ENCODE measurements around the gene HSPA6. TPM values are rescaled to one million over a fixed set of nuclear protein-coding genes. Genes with fewer than 3 reads are reported as not detected.
"Not testable (repeated sequence)": the region's sequence is repeated elsewhere in the genome, so short reads cannot be mapped to it uniquely, and the experiment has no call there.

HSPA6 gene
- total RNA-seq = 0.17 and 0.25 TPM in 2 replicates

DNA sequence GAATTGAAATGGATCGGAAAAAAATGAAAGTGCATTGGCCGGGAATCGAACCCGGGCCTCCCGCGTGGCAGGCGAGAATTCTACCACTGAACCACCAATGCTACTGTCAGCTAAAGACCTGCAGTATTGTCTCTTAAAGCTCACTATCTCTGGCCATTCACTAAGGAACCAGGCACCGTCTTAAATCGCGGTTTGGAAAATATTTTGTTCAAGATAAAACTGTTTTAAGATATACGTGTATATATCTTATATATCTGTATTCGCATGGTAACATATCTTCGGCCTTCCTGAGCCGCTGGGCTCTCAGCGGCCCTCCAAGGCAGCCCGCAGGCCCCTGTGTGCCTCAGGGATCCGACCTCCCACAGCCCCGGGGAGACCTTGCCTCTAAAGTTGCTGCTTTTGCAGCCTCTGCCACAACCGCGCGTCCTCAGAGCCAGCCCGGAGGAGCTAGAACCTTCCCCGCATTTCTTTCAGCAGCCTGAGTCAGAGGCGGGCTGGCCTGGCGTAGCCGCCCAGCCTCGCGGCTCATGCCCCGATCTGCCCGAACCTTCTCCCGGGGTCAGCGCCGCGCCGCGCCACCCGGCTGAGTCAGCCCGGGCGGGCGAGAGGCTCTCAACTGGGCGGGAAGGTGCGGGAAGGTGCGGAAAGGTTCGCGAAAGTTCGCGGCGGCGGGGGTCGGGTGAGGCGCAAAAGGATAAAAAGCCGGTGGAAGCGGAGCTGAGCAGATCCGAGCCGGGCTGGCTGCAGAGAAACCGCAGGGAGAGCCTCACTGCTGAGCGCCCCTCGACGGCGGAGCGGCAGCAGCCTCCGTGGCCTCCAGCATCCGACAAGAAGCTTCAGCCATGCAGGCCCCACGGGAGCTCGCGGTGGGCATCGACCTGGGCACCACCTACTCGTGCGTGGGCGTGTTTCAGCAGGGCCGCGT is at the start of gene HSPA6:
TSS of gene HSPA6 (plus strand) at position 724 of the 925 bp plus-strand sequence. CDS start at position 843, 119 bp downstream.
- DNase-seq (ENCODE audit: low read depth) = peak; percentile 65

DNA sequence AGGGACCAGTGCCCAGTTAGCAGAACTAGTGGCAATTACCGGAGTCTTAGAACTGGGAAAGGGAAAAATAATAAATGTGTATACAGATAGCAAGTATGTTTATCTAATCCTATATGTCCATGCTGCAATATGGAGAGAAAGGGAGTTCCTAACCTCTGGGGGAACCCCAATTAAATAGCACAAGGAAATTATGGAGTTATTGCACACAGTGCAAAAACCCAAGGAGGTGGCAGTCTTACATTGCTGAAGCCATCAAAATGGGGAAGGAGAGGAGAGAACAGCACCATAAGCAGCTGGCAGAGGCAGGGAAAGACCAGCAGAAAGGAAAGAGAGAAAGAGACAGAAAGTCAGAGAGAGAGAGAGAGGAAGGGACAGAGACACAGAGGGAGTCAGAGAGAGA is 46.6 kb upstream of the HSPA6 start:
- not testable (repeated sequence) for DNase-seq (ENCODE audit: low read depth)

DNA sequence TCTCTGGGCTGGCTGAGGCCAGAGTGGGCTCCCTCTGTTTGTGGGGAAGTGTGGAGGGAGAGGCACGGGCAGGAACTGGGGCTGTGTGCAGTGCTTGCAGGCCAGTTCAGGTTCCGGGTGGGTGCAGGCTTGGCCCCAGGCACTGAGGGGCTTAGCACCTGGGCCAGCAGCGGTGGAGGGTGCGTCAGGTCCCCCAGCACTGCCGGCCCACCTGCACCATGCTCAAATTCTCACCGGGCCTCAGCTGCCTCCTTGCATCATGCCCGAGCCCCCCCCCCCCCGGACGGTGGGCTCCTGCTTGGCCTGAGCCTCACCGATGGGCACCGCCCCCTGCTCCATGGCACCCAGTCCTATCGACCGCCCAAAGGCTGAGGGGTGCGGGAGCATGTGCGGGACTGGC is 45.4 kb upstream of the HSPA6 start:
- DNase-seq (ENCODE audit: low read depth) = no peak

DNA sequence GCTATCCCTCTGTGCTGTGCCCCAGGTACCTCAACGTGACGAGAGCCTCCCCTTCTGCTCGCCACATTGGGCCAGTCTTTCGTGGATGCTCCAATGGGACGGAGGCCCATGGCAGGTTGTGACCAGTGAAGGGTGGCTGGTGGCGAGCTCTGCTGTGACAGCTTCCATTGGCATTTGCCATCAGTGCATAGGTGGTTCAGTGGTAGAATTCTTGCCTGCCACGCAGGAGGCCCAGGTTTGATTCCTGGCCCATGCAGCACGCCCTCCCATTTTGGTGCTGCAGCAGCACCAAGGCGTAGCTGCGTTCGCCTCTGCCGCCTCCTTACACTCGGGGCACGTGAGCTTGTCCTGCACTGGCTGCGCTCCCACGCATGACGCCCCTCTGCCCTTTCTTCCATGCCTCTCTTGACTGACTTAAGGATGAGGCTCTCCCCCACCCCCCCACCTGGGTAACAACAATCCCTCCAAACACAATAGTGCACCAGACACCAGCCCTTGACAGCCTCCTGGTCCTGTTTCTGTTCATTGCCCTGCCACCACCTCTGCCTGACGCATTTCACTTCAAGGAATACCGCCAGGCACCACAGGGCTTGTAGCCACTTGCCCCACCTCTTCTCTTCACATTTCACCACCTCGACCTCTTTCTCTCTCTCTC is 43.8 kb upstream of the HSPA6 start:
- DNase-seq (ENCODE audit: low read depth) = no peak

DNA sequence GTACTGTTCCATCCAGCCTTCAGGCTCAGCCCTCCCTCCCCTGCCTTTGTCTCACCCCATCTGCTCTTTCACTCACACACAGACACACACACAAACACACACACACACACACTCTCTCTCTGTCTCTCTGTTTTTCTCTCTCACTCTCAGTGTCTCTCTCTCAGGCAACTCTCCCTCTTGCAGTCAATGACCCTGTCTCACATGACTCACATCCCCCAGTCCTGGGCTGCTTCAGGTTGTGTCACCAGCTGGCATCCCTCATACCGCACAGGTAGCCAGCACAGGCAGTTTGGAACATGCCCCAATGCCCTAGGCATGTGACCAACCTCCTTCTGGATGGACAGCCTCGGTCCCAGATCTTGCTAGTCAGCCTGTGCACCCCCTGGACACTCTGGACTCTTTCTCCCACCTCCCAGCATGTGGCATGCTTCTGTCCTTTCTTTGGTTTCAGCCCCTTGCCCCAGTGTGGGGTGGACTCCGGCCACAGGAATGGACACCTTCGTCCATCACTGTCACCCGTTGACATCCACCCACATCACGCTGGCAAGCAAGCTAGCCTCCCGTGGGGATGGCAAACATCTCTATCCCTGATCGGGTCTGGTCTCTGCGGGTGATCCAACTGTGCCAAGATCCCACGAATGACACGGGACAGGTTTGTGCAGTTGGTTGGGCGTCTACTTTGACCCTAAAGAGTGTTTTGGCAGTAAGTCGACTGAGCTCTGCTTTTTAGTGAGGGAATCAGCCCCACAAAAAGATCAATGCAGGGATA is 42.5 kb upstream of the HSPA6 start:
- DNase-seq (ENCODE audit: low read depth) = peak; percentile 2

DNA sequence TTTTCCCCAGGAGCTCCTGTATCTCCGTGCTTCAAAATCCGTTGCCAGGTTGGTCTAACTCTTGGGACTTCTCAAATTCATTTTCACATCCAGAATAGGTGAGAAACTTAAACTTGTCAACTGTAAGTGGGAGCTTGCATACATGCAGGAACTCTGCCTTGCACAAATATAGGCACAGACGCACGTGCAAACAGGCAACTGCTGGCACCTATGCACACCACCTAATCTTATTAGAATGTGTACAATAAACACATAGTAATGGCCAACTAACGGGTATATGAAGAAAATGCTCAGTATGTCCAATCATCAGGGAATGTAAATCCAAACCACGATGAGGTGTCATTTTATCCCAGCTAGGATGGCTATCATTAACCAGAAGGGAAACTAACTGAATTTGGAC is 41.7 kb upstream of the HSPA6 start:
- no peak for DNase-seq (ENCODE audit: low read depth)

DNA sequence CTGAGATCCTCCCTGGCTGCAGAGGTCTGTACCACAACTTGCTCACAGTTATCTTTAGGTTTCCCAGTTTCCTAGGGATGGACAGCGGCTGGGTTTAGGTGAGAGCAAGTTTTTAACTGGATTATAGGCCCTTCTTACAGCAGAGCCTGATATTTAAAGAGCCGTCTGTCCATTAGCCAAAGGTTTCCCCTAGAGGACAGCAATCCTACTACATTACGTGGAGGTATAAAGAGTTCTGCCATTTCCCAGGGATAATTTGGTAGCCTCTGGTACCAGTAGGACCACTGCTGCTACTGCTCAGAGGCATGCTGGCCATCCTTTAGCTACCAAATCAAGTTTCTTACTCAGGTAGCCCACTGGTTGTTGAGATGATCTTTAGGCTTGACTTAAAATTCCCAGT is 41.0 kb upstream of the HSPA6 start:
- DNase-seq (ENCODE audit: low read depth) = no peak

DNA sequence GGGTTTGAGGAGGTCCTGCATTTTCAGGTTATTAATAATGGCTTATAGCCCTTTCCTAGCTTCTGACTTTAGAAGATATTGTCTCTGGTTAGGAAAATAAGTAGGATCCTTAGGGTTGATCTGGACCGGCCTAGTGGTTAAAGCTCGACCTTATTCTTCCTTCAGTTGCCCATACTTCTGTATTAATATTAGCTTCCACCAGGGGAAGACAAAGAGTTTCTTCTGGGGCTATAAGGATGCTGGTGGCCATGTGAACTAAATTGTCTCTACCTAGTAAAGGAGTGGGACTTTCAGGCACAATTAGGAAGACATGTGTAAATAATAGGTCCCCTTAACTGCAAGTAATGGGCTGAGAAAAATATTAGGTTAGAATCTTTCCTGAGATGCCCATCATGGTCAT is 39.7 kb upstream of the HSPA6 start:
- no peak for DNase-seq (ENCODE audit: low read depth)

DNA sequence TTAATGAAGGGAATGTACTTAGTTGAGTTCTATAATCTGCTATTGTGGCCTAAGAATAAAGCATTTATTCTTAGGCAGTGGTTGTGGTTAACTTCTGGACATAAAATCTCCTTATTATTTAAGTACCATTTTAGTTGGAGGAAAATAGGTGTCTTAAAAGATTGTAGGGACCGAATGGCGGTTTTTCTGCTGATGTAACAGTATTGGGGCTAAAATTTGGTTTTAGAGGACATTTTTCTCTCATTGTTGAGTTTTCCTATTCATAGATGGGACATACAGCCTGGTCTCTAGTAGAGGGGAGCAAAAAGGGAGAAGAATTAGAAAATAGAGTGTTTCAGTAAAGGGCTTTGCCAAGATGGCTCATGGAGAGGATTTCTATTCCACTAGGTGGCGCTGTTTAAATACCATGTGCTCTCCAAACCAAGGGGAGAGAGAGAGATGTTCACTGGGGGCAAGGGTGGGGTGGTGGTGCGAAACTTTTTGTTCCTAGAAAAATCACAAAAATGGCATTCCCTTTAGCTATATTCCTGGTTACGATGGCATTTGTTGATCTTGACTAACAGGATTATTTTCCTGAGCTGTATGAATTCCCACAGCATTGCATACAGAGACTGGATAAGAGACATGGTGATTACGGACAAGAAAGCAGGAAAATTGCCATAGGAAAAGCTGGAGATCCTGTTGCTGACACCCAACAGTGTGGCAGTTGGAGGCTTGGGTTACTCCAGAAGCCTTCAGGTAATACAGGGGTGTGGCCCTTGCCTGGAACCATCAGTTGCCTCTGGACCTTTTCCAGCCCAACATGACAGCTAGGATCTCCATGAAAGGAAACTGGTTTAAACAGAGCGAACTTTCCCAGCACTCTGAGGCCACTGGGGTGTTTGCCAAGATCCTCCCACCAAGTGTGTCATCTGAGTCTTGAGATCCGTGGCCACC is 37.3 kb upstream of the HSPA6 start:
- DNase-seq (ENCODE audit: low read depth) = peak; percentile 64

DNA sequence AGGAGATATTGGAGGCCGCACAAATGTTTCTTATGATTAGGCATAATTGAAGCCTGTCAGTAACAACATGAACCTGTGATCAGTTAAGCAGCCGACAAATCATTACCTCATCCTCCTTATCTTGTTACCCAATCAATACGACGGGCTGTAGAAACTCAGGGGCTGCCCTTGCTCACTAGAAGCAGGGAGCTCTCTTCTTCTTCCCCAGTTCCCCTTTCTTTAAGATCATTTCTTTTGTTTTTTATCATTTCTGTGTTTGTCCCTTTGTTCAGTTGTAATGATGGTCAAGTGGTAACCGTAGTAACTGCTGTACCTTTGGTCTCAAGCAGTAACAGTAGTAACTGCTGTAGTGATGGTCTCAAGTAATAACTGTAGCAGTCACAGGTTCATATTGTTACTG is 32.9 kb upstream of the HSPA6 start:
- DNase-seq (ENCODE audit: low read depth) = no peak

DNA sequence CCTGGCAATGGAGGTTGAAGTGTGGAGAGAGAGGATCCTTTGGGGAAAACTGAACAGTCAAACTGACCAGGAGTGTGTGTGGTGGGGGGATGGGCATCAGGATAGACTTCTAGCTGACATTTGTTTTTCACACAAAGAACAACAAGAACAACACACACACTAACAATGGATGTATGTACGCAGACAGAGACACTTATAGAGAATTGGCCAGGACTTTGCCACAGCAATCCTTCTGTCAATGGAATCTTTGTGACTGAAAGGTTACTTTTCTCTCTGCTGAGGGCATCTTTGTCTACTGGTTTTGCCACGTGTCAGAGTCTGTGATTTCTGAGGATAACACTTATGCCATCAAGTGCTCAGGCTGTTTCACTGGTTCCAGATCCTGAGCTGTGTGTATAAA is 31.5 kb upstream of the HSPA6 start:
- DNase-seq (ENCODE audit: low read depth) = no peak

DNA sequence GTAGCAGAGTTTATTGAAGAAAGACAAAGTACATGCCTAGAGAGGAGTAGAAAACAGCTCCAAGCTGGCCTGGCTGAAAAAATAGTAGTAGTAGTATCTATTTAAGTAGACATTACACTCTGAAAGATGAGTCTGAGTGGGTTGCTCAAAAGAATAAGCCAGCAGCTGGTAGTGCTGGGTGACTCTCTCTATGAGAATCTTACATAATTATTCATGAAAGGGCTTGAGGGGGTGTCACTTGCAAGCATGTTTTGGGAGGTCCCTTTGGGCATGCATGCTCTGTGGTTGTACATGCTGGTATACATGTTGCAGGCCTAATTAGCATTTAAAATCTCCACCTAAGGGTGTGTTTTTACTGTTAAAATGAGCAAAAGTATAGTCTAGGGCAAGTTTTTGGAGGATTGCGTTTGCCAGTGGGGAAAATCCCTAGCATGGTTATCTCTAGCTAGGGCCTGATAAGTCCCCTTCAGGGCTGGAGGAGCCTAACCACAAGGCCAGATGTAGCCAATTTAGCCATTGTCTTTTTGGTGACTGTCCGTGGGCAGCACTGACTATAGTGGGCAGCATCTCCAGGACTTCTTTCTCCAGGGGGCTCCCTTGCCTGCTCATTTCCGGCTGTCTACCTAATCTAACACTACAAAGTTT is 30.1 kb upstream of the HSPA6 start:
- no peak for DNase-seq (ENCODE audit: low read depth)

DNA sequence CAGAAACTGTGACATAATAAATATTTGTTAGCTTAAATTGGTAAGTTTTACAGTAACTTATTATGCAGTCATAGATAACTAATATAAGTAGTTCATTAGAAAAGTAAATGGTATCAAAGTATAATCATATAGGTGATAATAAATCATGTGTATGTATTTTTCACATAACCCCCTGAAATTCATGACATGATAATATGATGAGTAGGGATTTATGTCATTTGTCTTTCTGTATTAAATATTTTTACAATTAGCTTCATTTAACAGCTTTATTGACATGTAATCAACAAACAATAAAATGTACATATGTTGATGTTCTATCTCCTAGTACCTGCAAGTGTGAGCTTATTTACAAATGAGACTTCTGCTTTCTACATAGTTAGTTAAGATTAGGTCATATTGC is 28.9 kb upstream of the HSPA6 start:
- no peak for DNase-seq (ENCODE audit: low read depth)

DNA sequence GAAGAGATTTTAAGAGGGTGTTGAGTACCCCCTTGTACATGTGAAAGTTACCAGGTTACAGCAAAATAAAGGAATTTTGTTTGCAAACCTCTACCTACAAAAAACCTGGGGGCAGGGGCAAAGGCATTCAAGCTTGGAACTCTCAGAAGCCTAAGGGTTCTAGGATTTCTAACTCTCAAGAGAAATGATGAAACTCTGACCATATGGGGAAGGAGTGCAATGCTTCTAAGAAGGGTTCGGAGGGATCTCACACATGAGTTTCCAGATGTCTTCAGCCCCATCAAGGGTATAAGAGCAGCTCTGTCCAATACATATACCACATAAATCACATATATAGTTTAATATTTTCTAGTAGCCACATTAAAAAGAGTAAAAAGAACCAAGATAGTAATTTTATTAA is 26.4 kb upstream of the HSPA6 start:
- DNase-seq (ENCODE audit: low read depth) = no peak

DNA sequence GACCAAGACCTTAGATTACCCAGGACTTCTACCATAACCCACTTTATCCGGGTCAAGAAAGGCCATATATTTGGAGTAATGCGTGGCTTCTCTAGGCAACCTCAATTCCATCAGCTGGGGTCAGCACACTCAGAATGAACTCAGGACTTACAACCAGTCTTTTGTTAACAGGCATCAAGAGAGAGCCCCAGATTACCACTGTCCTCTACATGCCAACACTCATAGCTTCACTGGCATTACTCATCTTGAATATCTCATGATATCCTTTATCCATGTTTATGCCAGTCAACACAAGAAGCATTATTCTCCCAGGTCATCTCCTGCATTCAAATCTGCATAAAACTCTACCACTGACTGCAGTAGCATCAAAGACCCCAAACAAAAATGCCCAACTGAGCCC is 25.7 kb upstream of the HSPA6 start:
- no peak for DNase-seq (ENCODE audit: low read depth)

DNA sequence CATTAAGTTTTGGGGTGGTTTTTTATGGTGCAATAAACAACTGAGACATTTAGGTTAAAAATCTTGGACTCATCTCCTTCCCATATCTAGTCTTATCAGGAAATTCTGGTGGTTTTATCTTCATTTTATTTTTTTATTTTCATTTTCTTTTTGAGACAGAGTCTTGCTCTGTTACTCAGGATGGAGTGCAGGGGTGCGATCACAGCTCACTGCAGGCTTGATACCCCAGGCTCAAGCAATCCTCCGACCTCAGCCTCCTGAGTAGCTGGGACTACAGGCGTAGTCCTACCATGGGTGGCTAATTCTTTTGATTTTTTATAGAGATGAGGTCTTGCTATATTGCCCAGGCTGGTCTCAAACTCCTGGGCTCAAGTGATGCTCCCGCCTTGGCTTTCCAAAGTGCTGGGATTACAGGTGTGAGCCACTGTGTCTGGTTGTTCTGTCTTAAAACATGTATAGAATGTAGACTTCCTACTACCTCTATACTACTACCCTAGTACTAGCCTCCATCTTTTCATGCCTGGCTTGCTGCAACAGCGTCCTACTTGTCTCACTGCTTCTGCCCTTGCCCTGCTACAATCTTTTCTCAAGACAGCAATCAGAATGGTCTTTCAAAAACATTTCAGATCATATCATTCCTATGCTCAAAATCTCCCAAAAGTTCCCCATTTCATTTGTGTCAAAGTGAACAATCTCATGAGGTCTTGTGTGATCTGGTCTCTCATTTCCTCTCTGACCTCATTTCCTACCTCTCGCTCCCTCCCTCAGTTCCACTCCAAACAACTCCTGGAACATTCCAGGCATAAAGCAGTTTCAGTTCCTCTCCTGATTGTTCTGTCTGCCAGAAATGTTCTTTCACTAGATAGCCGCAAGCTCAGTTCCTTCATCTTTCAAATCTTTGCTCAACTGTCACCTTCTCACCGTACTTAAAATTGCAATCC is 25.0 kb upstream of the HSPA6 start:
- no peak for DNase-seq (ENCODE audit: low read depth)

DNA sequence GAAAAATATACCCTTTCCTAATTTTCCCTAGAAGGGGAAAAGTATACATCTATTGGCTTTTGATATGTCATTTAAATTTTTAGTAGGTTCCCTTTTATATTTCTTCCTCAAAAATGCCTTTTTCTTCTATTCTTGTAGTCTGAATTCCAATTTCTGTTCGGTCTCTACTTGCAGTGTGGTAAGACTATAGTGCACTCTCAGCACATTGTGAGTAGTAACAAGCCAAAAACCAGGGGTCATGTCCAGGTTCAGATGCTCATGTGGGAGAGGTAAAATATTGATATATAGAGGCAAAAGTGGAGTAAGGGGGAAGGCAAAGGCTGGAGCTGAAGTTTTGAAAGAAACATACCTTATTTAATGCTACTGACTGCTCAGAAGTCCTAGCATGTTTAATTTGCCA is 23.1 kb upstream of the HSPA6 start:
- no peak for DNase-seq (ENCODE audit: low read depth)

DNA sequence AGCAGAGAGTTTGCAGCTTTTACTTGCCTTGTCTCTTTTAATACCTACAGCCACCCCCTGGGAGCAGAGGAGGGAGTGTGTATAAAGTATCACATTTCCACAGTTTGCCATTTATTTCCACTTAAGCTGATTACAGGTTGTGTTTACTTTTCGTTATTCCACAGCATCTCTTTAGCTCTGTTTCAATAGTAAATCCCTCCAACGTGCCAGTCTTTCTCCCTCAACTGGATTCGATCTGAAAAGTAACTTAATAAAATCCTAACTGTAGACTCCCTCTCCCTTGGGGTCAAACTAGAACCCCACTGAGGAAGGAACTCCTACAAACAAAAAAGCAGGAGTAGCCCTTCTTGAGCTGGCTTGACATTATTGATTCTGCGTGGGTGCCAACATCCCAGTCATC is 22.2 kb upstream of the HSPA6 start:
- DNase-seq (ENCODE audit: low read depth) = no peak

DNA sequence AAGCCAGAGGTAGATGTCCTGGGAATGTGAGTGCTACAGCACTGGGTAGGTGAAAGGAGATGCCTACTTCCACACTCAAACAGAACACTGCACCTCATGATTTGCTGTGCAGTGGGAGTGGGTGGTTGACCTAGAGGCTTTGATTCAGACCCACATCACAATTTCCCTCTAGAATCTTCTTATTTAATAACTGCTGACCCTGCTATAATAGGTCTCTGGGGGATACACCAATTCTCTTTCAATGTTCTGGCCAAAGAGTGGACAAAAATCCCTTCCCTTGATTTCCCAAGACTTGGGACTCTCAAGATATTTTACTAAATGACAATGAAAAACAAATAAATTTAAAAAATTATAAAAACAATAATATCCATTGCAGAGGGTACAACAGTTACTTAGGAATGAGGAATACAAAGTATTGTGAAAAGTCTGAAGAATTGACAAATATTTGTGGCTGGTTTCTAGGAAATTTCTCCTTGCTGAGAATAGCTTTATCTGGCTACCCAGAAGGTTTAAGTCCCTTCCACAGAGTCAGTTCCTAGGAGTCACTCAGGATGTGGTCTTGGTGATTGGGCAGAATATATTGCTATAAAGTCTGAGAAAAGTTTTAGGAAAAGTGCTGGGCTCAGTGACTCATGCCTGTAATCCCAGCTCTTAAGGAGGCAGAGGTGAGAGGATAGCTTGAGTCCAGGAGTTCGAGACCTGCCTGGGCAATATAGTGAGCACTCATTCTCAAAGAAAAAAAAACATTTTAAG is 21.5 kb upstream of the HSPA6 start:
- DNase-seq (ENCODE audit: low read depth) = peak; percentile 35

Data from renal cortical epithelial cell (primary cell).